ENCODE measurements around the gene RWDD1.

The RWDD1 gene, protein sequence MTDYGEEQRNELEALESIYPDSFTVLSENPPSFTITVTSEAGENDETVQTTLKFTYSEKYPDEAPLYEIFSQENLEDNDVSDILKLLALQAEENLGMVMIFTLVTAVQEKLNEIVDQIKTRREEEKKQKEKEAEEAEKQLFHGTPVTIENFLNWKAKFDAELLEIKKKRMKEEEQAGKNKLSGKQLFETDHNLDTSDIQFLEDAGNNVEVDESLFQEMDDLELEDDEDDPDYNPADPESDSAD

DNA sequence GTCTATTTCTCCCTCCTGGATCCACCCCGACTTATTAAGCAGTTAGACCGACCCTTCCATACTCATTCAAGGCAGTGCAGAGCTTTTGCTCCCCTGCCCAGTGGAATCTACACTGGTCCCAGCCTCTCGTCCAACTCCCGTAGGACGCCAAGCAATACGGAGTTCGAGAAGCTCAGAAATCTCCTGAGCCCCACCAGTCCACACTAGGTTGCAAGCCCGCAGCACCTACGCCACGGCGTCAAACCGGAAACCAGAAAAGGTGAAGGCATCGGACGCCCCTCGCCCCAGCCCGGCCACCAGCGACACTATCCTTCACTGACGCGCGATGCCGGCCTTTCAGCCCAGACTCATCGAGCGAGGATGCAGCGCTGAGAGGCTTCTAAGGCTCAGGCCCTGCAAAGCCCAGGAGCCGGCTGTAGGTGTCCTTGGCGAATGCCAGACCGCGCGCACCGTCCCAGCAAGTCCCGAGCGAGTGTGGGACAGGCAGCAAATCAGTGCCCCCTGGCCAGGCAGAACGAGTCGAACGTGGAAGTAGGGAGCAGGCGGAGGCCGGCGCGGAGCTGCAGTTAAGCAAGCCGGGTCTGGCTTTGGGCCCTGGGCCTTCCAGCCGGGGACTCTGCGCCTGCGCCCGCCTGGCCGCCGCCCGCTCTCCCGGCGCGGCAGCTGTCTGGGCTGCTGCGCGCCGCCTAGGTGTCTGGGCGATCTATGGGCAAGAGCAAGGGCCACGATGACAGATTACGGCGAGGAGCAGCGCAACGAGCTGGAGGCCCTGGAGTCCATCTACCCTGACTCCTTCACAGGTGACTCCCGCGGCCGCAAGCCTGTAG is at the start of gene RWDD1:
RWDD1 (plus strand) TSS at position 649 of the 827 bp plus-strand sequence; CDS start at position 728, 79 bp downstream.
- FAIRE-seq, result peak; percentile 94
- peak; percentile 79 for DNase-seq (ENCODE audit: insufficient read length, low spot score)

DNA sequence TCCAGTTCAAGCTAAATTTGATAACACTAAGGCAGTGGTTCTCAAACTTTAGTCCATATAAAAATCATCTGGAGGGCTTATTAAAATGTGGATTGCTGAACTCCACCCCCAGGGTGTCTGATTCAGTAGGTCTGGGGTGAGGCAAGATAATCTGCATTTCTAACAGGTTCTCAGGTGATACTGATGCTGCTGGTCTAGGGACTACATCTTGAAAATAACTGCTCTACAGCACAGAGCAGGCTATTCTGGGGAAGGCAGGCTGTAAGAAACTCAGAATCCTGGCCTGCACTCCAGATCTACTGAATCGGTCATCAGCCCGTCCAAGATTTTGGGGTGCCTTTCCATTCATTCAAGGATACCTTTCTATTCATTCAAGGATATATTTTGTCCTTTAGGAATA is 48.4 kb upstream of the RWDD1 start:
- DNase-seq (ENCODE audit: insufficient read length, low spot score) (no peak), FAIRE-seq (no peak)

DNA sequence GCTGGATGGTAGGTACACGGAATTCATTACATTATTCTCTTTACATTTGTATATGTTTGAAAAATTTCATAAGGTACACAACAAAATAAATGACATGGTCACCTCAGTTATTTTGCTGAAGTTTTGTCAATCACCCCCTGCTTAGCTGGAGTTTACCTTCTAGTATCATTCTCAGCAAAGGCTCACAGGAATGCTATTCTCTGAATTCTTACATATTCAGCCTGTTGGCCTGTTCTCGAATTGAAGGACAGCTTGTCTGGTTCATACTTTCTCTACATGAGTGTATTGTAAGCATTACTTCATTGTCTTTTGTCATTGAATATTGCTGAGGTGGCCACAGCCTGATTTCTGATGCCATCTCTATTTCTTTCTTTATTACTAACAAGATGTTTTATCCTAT is 47.1 kb upstream of the RWDD1 start:
- no peak for DNase-seq (ENCODE audit: insufficient read length, low spot score)
- no peak for FAIRE-seq

DNA sequence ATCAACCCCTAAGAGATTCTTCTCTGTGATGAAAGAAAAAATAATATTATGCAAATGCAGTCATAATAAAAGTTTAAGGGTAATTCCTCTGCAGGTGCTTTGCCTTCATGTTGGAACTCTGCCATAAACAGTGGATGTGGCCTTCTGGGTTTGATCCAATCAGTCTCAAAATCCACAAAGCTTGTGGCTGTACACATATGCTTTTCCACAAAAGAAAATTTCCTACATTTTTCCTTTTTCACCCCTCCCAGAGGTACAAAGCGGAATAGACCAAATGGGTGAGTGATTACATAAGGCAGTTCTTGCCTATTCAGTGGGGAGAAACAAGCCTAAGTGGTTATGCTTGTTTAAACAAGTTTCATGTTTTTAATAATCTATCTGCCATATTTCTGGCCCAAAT is 43.2 kb upstream of the RWDD1 start:
- no peak for DNase-seq (ENCODE audit: insufficient read length, low spot score)
- no peak for FAIRE-seq

DNA sequence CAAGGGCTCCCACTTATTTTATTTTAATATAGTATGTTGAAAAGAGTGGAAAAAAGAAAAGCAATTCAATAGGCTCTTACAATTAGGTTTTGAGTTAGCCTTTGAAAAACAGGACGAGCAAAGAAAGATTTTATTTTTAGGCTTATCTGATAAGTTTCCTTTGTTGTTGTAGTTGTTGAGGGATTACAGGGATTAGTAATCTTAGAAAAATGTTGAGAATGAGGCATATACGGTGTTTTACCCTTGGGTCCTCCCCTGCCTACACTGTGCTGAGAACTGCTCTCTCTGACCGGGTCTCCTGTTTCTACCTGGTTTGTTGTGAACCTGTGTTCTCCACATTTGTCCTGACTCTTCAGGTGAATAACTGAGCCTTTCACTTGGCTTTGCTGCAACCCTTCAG is 42.5 kb upstream of the RWDD1 start:
- DNase-seq (ENCODE audit: insufficient read length, low spot score), result no peak

DNA sequence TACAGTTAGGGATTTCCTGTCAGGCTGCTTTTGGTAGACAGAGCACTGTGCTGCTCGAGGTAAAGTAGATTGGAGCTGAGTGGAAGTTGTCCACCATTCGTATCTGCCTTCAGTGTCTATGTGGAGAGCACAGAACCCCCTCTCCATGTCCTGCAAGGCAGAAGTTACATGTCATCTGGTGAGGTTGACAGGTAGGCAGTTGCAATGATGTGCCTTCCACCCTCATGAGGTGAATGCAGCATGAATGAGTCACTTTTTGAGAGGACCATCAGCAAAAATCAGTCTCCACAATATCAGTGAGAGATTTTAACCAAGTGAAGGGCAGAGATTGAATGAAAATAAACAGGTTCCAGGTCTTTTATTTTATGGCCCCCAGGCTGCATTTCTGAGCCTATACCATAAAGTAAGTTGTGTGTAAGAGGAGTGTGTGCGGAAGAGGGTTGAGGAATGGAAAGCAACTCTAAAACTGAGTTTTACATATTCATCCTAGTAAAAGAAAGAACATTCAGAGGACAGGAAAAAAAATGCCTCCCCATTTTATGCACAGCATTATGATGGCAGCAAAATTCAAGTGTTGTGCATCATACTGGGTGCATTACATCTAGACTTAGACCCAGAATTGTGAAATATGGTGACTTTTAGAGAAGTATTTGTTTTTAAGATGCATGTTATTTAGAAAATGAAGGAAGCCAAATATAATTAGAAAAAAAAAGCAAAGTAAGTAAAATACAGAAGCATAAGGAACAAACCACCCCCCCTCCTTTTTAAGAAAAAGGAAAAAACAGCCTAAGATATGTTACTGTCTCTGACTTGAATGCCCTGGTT is 41.6 kb upstream of the RWDD1 start:
- FAIRE-seq (peak; percentile 42), DNase-seq (ENCODE audit: insufficient read length, low spot score) (no peak)

More for the DNA sequence above, 42.5 kb upstream of the RWDD1 start:
- FAIRE-seq, result no peak

DNA sequence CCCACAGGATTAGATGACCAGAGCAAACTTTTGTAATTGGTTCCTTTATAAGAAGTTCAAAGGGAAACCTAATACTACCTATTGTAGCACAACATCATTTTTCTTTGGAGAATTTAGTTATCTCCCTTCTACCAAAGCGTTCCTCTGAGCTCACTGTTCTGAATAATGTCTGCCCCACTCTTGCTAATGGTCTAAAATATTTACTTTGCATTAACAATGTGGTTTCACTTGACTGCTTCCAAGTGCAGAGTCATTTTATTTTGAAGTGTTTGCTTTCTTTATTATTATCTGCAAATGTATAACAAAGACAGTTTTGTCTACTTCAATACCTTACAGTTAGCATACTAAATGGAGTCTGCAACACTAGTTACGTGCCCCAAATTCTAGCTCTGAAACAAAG is 40.9 kb upstream of the RWDD1 start:
- no peak for FAIRE-seq
- no peak for DNase-seq (ENCODE audit: insufficient read length, low spot score)

DNA sequence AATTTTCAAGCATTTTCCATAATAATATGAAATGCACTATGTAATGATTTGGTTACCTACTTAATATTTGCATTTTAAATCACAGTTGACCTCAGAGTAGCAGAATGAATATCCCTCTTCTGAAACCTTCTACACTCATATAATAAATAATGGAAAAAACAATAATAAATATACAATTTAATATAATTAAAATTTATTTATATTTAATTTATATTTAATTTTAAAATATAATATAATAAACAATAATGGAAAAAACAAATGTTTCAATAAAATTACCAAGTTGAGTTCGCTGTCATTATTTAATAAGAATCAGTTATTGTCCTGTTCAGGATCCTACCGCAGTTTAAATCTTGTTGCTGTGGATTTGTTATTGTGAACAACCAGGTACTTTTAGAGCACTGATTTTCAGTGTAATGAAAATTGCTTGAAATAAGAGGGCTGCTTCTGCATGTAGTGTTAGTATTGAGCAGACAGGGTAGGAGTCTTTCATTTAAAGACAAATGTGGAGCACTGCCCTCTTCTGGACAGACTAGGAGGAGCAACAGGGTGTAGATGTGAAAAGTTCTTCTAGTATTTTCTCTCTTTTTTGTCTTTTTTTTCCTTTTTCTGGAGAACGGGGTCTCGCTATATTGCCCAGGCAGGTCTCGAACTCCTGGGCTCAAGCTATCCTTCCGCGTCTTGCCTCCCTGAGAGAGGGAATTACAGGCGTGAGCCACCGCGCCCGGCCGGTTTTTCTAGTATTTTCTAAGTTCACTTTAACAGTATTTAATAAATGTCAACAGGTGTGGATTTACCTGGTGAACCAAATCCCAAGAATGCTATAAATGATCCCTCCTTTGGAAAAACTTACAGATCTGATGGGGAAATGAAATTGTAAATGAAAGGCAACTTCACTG is 39.4 kb upstream of the RWDD1 start:
- peak; percentile 47 for FAIRE-seq
- peak; percentile 13 for DNase-seq (ENCODE audit: insufficient read length, low spot score)

DNA sequence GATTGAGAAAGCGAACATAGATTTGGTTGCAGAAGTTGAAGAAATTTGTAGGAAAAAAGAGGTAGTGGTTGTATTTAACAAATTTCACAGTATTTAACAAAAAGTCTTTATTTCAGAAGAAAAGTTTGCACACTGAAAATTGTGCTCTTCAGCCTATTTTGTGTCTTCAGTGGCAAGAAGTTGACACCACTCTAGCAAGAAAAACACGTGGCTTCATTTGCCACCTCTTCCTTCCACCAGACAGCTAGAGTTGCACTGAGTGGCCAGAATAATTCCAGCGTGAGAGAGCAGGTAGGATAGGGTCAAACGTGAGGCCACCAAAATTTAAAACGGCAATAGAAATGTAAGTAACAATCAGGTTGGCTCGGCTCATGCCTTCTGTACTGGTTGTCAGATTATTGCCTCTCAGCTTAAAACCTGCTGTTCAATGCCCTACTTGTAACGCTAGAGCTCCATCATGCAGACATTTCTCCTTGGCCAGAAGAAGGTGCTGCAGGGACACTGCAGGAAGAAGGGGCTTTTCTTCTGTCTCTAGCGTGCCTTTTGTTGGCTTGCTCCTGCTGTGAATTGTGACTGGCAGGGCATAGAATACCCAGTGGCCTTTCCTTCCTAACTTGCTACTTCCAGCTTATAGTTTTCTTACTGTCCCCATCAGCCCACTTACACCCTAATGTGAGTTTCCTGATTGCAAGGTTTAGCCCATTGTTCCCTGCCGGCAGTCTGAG is 37.9 kb upstream of the RWDD1 start:
- no peak for FAIRE-seq
- no peak for DNase-seq (ENCODE audit: insufficient read length, low spot score)

DNA sequence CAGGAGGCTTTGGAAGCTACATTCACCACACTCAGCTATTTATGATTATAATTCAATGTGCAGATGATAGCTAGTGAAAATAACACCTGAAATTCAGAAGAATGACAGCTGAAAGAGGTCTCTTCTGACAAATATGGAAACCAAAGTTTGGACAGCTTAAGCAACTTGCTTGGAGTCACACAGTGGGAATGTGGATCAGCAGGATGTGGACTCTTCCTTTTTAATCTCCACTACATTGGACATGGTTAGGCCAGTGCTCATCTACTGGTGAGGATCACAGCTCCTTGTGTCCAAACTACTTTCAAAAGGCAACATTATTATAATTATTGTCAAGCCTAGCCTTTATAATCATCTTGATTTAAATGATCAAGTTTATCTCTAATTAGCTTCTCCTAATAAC is 36.2 kb upstream of the RWDD1 start:
- no peak for DNase-seq (ENCODE audit: insufficient read length, low spot score)
- no peak for FAIRE-seq

DNA sequence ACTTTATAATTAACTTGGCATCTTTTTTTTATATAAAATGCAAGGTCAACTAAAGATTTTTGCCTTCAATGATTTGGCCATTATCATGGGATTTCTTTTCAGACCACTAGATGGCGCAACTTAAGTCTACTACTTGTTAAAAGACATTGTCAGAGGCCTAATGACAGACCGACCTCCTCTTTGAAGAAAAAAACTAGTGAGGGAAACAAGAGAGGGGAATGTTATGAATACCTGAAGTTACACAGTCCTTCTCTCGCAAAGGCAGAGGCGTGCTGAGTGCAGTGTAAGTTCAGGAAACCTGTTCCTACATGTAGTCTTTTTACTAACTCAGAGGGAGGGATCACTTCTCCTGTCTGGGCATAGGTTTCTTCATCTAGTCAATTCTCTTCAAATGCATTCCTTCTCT is 35.1 kb upstream of the RWDD1 start:
- FAIRE-seq (peak; percentile 81), DNase-seq (ENCODE audit: insufficient read length, low spot score) (peak; percentile 16)

DNA sequence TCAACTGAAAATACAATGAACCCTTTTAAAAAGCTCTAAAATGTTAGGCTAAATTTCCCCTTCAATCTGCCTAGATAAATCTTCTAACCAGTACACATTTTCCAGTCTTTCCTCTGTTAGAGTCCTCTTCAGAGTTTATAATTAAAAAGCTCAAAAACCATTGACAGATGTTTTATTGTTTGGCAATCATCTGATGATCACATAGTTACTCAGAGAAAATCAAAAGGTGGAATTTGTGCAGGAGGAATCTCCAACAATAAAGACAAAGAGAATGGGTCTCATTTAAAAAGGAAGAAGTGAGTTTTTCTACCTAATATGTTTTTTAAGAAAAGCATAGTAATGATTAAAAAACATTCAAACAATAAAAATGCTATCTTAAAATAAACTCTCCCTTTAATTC is 28.9 kb upstream of the RWDD1 start:
- FAIRE-seq, result no peak

DNA sequence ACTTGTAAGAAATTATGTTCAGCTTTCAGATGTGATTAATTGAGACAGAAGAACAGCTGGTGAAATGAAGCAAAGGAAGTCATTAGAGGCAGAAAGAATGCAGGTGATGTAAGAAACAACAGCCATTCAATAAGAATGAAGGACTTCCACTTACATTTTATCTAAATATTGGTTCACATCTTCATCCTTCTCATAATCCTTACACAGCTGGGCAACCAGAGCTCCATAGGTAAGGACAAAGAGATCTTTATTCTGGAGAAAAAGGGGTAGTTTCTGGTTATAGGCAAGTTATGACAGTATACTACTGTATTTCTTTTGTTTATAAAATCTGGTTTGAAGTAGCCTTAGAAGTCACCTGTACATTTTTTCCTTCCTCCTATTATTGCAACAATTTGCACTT is 28.2 kb upstream of the RWDD1 start:
- no peak for FAIRE-seq
- DNase-seq (ENCODE audit: insufficient read length, low spot score), result no peak

More for the DNA sequence above, 28.9 kb upstream of the RWDD1 start:
- no peak for DNase-seq (ENCODE audit: insufficient read length, low spot score)

DNA sequence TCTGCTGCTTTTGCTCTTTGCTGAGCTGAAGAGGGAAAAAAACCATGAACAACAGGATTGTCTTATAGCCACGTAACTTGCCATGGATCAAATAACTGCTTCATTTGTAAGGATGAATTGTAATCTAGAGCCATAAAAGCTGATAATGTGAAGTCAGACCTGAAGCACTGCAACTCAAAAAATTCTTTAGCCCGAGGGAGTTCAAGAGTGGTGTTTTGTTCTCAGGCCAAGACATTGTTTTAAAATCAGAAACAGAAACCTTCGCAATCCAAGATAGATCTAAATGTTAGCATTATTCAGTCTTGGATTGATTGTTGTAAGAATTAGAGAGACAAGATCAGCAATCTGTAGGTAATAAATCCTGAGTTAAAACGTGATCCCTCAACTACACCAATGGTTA is 25.7 kb upstream of the RWDD1 start, which contains the start of gene TRAPPC3L:
TRAPPC3L (minus strand) TSS at position 34 of the 400 bp plus-strand sequence. CDS start 170 bp downstream, outside the sequence.
- no peak for FAIRE-seq
- DNase-seq (ENCODE audit: insufficient read length, low spot score), result no peak

DNA sequence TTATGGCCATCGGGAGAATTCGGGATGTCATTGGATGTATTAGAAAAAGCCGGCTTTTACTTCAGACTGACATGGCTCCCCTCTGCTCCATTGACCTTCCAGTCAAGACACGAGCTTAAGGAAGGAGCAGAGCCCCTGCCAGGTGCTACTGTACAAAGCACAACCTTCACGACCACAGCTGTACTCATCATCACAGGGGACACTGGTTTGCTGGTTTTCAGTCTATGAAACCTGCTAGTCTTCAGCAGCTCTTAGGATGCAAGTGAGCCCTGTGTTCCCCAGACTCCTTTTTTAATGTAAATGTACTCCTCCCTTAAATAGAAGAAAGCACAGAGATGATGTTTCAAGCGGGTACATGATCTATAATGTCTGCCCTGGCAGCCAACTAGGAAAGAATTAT is 23.9 kb upstream of the RWDD1 start:
- no peak for DNase-seq (ENCODE audit: insufficient read length, low spot score)
- no peak for FAIRE-seq

DNA sequence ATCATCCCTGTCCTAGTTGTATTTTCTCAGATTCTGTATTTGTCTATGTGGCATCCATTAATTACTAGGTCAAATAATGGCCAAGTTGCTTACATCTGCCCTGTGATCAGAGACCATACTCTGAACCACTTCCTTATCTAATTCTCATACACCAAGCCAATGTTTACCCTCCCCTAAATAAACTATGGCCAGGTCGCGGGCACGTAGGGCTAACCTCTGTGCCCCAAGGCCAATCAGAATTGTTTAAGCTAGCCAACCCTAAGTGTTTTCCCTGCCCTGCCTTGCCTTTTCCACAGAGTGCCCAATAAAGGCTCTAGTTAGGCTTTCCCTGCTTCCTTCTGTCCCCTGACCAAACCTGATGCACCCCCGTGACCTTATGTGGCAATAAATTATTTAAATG is 20.5 kb upstream of the RWDD1 start:
- DNase-seq (ENCODE audit: insufficient read length, low spot score) (no peak), FAIRE-seq (no peak)

DNA sequence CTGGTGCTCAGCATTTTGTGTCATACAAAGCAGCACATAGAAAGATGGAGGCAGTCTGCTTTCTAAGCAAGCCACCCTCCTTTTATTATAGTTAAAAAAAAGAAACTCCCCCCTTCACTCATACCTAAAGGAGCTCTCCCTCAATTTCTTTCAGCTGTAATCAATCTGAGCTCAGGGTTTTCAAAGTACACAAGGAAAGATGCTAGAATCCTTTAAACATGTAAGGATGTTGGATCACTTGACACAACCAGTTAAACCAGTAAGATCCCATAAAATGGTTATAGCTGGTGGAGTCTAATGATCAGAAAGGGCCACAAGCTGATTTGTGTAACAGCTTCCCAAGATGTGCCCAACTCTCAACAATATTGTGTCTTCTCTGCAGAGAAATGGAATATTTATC is 17.9 kb upstream of the RWDD1 start, which contains the start of gene CALHM4:
CALHM4 (plus strand) TSS at position 301 of the 400 bp plus-strand sequence; CDS start at position 344, 43 bp downstream.
- DNase-seq (ENCODE audit: insufficient read length, low spot score) (no peak), FAIRE-seq (no peak)

DNA sequence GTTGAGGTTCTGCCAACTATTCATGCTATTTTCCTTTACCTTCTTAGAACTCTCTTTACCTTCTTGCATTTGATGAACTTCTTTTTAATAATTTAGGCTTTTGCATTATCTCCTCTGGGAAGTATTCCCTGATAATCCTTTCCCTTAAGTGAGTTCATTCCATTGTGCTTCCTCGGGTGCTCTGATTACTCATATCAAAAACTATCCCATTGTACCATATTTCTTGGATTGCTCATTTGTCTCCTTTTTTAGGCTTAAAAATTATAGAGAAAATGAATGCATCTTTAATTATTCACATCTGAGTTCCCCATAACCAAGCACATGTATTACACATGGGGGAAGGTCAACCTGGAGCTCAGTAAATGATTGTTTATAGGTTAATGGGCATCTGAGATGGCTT is 15.2 kb upstream of the RWDD1 start:
- FAIRE-seq (no peak), DNase-seq (ENCODE audit: insufficient read length, low spot score) (no peak)

DNA sequence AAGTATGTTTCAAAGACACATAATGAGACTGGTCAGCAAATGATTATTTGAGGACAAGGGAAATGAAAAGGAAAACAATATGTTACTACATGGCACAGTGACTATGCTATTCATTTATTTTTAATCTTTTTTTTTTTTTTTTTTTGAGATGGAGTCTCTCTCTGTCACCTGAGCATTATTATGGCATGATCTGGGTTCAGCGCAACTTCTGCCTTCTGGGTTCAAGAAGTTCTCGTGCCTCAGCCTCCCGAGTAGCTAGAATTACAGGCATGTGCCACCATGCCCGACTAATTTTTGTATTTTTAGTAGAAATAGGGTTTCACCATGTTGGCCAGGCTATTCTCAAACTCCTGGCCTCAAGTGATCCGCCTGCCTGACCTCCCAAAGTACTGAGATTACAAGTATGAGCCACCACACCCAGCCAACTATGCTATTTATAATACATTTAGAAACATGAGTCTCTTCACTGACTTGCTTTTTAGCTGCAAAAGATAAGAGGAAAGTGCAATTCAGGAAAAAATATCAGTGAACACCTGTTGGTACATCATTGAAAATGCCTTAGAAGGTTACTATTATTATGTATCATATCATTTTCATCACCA is 14.4 kb upstream of the RWDD1 start:
- FAIRE-seq (no peak), DNase-seq (ENCODE audit: insufficient read length, low spot score) (no peak)
